Measurements from ENCODE around the gene WWC1.
"Not testable (repeated sequence)": the region's sequence is repeated elsewhere in the genome, so short reads cannot be mapped to it uniquely, and the experiment has no call there.

Gene WWC1

GRCh38 chr5:168339109-168339771, 47.8 kb downstream of the WWC1 start:
- DNase-seq = no peak

DNA sequence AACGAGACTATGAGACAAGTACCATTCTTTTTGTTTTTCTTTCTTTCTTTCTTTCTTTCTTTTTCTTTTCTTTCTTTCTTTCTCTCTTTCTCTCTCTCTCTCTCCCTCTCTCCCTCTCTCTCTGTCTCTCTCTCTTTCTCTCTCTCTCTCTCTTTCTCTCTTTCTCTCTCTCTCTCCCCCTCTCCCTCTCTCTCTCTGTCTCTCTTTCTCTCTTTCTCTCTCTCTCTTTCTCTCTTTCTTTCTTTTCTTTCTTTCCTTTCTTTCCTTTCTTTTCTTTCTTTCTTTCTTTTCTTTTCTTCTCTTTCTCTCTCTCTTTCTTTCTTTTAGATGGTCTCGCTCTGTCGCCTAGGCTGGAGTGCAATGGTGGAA, 48.3 kb downstream of the WWC1 start:
- DNase-seq = not testable (repeated sequence)

GRCh38 chr5:168340487-168340886, 49.0 kb downstream of the WWC1 start:
- DNase-seq = no peak

GRCh38 chr5:168341178-168341577, 49.7 kb downstream of the WWC1 start:
- DNase-seq = no peak

DNA sequence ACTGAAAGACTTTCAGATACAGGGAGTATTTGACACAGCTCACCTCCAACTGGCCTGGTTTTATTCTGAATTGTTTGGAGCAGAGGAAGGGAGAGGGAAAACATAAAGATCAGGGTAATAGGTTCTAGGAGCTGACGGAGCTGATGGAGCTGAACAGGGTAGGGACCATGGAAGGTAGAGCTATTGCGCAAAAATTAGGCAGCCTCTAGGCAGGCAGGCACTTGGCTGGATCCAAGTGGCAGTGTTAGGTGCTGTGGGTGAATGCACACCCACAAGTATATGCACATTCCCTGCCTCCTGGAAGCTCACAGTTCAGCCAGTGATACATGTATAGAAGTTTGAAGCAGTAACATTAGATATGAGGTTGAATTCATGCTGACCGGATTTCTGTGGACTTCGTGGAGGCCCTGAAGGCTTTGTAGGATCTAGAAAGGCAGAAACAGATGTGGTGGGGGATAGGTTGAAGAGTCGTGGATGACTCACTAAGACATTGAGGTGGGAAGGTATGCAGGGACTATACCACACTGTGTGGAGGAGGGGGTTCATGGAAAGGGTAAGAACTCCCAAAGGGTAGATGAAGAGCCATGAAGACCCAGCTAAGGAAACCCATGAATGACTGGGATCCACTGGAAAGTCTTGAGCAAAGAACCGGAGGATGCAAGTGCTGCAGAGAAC, 50.8 kb downstream of the WWC1 start:
- DNase-seq = no peak

GRCh38 chr5:168342985-168343384, 51.5 kb downstream of the WWC1 start:
- DNase-seq = no peak

GRCh38 chr5:168346417-168346816, 55.0 kb downstream of the WWC1 start:
- DNase-seq = no peak

- DNase-seq = no peak
Observed at GRCh38 chr5:168347368-168348083, 56.1 kb downstream of the WWC1 start.

GRCh38 chr5:168348084-168348414, 56.6 kb downstream of the WWC1 start:
- no peak for DNase-seq

GRCh38 chr5:168350315-168350714, 58.9 kb downstream of the WWC1 start:
- DNase-seq = no peak

DNA sequence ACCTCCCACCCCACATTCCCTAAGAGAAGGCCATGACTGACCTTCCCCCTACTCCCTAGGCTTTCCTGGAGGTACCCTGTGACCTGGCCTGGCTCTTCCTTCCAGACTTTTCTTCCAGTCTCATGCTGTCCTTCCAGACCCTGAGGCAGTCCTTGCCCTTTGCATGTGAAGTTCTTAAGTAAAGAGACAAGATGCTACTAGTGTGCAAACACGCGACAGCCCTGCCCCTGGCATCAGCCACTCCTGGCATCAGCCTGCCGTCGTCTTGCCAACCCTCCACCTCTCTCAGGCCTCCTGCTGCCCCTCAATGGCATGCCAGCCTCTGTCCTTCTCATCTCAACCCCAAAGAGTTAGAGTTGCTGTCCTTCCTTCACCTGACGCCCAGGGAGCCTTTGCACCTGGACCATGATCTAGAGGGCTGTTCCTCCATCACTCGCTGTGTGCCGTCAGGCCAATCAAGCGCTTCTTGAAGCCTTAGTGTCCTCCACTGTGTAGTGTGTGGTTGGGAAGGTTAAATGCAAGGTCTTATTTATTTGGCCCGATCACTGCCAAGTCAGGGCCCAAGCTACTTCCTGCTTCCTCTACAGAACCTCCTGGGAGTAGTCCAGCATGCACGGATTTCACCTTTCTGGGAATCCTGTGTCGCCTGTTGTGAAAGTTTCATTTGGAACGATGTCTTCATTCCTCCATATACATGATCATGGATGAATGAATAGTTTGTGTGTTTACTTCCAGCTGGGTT, 61.9 kb downstream of the WWC1 start:
- DNase-seq = no peak

DNA sequence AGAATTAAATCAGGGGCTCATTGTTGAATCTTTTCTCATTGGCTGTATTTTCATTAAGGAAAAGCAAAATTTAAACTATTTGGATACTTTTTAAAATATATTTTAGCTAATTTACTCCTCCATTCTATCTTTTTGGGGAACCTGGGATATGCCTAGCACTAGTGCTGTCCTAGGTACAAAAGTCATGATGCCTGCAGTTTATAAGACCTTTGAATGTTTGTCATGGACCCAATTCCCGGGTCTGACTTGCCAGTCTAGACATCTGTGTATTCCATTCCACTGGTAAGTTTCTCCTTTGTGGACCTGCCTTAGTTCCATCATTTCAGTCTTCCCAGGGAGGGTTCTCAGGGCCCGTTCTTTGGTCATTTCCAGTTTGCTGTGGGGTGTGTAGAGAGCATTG, 63.0 kb downstream of the WWC1 start:
- DNase-seq = no peak

DNA sequence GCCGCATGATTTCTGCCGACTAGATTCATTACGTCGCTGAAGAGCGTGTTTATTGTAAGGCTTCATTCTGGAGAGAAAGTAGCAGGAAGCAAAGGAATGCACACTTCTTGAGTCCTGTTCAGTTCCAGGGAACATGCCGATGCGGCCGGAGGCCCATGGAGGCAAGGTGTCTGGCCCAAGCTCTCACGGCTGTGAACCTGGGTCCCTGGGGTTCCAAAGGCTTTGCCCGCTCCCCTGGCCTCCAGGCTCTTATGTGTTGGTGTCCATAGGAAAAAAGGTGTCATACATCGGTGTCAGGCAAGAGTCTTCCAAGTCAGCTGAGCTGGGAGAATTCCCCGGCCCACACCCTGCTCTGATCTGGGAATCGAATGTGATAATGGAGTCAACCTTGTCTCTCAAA, 64.7 kb downstream of the WWC1 start:
- DNase-seq = no peak

DNA sequence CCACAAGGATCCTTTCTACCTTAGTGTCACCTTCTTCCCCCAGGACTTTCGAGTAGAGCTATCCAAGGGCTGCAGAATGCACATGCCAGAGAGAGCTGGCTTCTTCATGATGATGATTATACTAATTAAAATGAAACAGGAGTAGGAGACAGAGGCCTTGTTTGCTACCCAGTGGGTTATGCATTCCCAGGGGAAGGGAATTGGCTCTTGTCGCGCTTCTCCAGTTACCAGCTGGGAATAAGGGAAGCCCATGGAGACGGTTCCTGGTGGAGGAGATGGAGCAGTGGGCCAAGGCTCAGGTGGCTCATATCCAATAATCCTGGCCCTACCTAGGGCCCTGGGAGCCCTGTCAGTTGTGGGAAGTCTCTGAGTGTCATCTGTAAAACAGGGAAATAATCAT, 65.1 kb downstream of the WWC1 start:
- DNase-seq = no peak

- DNase-seq = no peak
Observed at GRCh38 chr5:168357876-168358275, 66.4 kb downstream of the WWC1 start.

GRCh38 chr5:168359820-168360460, 68.5 kb downstream of the WWC1 start:
- no peak for DNase-seq

DNA sequence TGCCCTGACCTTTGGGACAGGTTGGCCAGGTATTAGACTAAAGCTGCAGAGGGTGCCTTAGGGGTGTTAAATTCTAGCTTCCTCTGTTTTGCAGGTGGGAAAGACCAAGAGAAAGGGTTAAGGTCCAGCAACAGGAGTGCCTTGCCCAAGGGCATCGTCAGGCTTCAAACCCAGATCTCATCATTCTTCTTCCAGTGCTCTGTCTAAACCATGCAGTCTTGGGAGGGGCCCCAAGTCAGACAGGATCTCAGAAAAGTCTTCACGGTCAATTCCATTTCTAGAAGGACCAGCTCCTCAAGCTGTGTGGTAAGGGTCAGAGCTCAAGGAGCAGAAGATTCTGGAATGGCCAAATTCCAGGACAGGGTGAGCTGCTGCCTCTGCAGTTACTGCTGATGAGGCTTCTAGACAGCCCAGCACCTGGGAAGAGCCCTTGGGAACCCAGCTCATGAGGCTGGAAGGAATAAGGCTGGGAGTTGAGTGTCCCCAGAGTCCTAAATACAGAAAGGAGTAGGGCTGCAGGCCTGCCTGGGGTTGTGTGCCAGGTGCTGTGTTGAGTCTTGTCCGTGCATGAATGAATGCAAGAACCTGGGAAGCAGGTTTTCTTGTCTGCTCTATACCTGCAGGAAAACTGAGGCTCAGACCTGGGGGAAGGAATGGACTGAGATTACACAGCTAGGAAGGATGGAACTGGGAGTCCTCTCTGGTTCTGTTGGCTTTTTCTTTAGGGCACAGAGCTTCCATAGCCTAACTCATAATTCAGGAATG, 69.3 kb downstream of the WWC1 start:
- no peak for DNase-seq

DNA sequence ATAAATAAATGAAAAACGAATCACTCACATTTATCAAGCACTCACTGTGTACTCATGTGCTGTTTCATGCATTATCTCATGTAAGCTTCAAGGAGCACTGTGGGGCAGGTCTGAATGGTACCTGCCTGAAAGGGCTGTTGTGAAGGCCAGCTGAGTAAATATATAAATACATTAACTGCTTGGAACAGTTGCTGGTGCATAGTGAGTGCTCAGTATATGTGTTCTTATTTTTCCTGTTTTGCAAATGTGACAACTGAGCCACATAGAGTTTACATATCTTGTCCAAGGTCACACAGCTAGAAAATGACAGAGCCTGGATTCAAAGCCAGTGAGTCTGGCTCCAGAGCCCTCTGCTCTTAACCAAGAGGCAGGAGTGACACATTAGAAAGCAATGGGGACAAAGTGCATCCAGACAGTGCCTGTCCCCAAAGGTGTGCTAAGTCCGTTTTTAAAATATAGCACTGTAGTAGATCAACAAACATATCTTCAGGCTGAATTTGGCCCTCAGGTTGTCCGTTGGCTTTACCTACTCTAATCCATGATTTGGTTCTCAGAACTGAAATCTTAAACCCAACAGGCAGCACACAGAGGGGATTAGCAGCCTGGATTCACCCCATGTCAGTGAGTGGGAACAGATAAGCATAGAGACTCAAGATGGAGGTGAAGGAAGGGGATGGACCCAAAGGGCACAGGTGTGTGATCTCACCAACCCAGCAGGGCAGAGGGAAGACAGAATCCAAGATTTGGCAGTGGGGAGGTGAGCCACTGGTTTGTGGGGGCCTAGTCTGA, 70.8 kb downstream of the WWC1 start:
- DNase-seq = no peak

- DNase-seq = no peak
Observed at GRCh38 chr5:168364151-168364661, 72.8 kb downstream of the WWC1 start.

- DNase-seq = no peak
Observed at GRCh38 chr5:168364750-168365550, 73.5 kb downstream of the WWC1 start.
